GM23338 (cell line): ENCODE results near the gene NTM. TPM values are rescaled to one million over a fixed set of nuclear protein-coding genes. Genes with fewer than 3 reads are reported as not detected.

Experiments used
- ATAC-seq: fragments of 200-7000 bp; cut with Tn5 transposase; 3 replicates; pipeline ENCODE4 v1.9.1; 2020
- DNase-seq: peaks from one replicate; pipeline ENCODE4 v3.0.0-alpha.2; 2015; ENCODE audit warnings: low spot score
- H2AFZ ChIP-seq: fragments of 200-600 bp; sonication (generic); 2 replicates; pipeline ENCODE4 v1.8.0; 2016; ENCODE audit warnings: antibody characterized with exemption, mild to moderate bottlenecking, moderate library complexity
- H3F3A ChIP-seq: fragments of 200-600 bp; sonication (generic); replicated peaks from 2 replicates; pipeline ENCODE4 v1.8.0; 2017; ENCODE audit warnings: antibody characterized with exemption, mixed run types, low read depth
- H3K27ac ChIP-seq: fragments of 200-600 bp; sonication (generic); 2 replicates; pipeline ENCODE4 v1.6.1; 2016; ENCODE audit warnings: low read depth
- H3K27me3 ChIP-seq: fragments of 200-600 bp; sonication (generic); 2 replicates; pipeline ENCODE4 v1.8.0; 2016; ENCODE audit warnings: mild to moderate bottlenecking, mixed run types, moderate library complexity; ENCODE audit not compliant: insufficient read depth
- H3K36me3 ChIP-seq: fragments of 200-600 bp; sonication (generic); 2 replicates; pipeline ENCODE4 v1.8.0; 2016; ENCODE audit warnings: mild to moderate bottlenecking; ENCODE audit not compliant: insufficient read depth
- H3K4me1 ChIP-seq: fragments of 200-600 bp; sonication (generic); 2 replicates; pipeline ENCODE4 v1.8.0; 2016; ENCODE audit warnings: mild to moderate bottlenecking, moderate library complexity; ENCODE audit not compliant: insufficient read depth
- H3K4me2 ChIP-seq: fragments of 200-600 bp; sonication (generic); 2 replicates; pipeline ENCODE4 v1.7.1; 2017; ENCODE audit warnings: mixed run types
- H3K4me3 ChIP-seq: fragments of 200-600 bp; sonication (generic); 2 replicates; pipeline ENCODE4 v1.6.1; 2016; ENCODE audit warnings: mixed run types
- H3K79me2 ChIP-seq: fragments of 200-600 bp; sonication (generic); replicated peaks from 2 replicates; pipeline ENCODE4 v1.8.0; 2017; ENCODE audit warnings: mild to moderate bottlenecking; ENCODE audit not compliant: insufficient read depth
- H3K9me2 ChIP-seq: fragments of 200-600 bp; sonication (generic); 2 replicates; pipeline ENCODE4 v1.8.0; 2017; ENCODE audit not compliant: insufficient read depth
- H4K20me1 ChIP-seq: fragments of 200-600 bp; sonication (generic); replicated peaks from 2 replicates; pipeline ENCODE4 v1.8.0; 2017; ENCODE audit warnings: mild to moderate bottlenecking; ENCODE audit not compliant: insufficient read depth
- H3K27ac Mint-ChIP-seq: 2 replicates; pipeline ENCODE4 v1.8.0; 2020; ENCODE audit warnings: inconsistent platforms, mild to moderate bottlenecking, moderate library complexity, mixed read lengths
- H3K27me3 Mint-ChIP-seq: 3 replicates; pipeline ENCODE4 v1.8.0; 2022; ENCODE audit warnings: low read depth, mild to moderate bottlenecking, moderate library complexity, mixed read lengths, inconsistent platforms; ENCODE audit not compliant: insufficient read depth, poor library complexity
- H3K36me3 Mint-ChIP-seq: 3 replicates; pipeline ENCODE4 v1.8.0; 2021; ENCODE audit warnings: low read depth, mild to moderate bottlenecking, inconsistent platforms, moderate library complexity, mixed read lengths
- H3K4me1 Mint-ChIP-seq: 3 replicates; pipeline ENCODE4 v1.8.0; 2020; ENCODE audit warnings: mild to moderate bottlenecking, inconsistent platforms, mixed read lengths
- H3K4me3 Mint-ChIP-seq: 3 replicates; pipeline ENCODE4 v1.8.0; 2021; ENCODE audit warnings: moderate library complexity, mild to moderate bottlenecking, inconsistent platforms, mixed read lengths
- H3K9me3 Mint-ChIP-seq: 3 replicates; pipeline ENCODE4 v1.8.0; 2020; ENCODE audit warnings: moderate library complexity, mild to moderate bottlenecking, inconsistent platforms, mixed read lengths
- CREB1 ChIP-seq: fragments of 250-450 bp; sonication (Bioruptor Pico); IDR thresholded peaks from 2 replicates; pipeline ENCODE4 v1.5.0; 2020; ENCODE audit warnings: low read depth, mild to moderate bottlenecking, moderate library complexity
- ETS1 ChIP-seq: IDR thresholded peaks from 2 replicates; pipeline ENCODE4 v1.6.1; 2016; ENCODE audit warnings: antibody characterized with exemption
- EZH2phosphoT487 ChIP-seq: fragments of 200-600 bp; sonication (generic); IDR thresholded peaks from one replicate; pipeline ENCODE4 v1.8.1; 2018; ENCODE audit warnings: antibody characterized with exemption; ENCODE audit not compliant: unreplicated experiment
- JUNB ChIP-seq: IDR thresholded peaks from one replicate; pipeline ENCODE4 v1.6.1; 2016; ENCODE audit warnings: antibody characterized with exemption; ENCODE audit not compliant: unreplicated experiment
- NANOG ChIP-seq: IDR thresholded peaks from 2 replicates; pipeline ENCODE4 v1.6.1; 2016; ENCODE audit warnings: antibody characterized with exemption, borderline replicate concordance
- POLR2AphosphoS5 ChIP-seq: IDR thresholded peaks from 2 replicates; pipeline ENCODE4 v1.6.1; 2016; ENCODE audit warnings: antibody characterized with exemption, low read depth
- REST ChIP-seq: IDR thresholded peaks from one replicate; pipeline ENCODE4 v1.6.1; 2018; ENCODE audit warnings: antibody characterized with exemption; ENCODE audit not compliant: unreplicated experiment
- STAT1 ChIP-seq: IDR thresholded peaks from one replicate; pipeline ENCODE4 v1.6.1; 2016; ENCODE audit warnings: antibody characterized with exemption; ENCODE audit not compliant: unreplicated experiment
- ZNF114 ChIP-seq: fragments of 250-450 bp; sonication (Bioruptor Pico); IDR thresholded peaks from 2 replicates; pipeline ENCODE4 v1.5.0; 2020; ENCODE audit warnings: mild to moderate bottlenecking, moderate library complexity
- ZNF331 ChIP-seq: fragments of 250-450 bp; sonication (Bioruptor Pico); IDR thresholded peaks from 2 replicates; pipeline ENCODE4 v1.5.0; 2020; ENCODE audit warnings: low read depth, mild to moderate bottlenecking, moderate library complexity
- ZNF462 ChIP-seq: fragments of 250-450 bp; sonication (Bioruptor Pico); IDR thresholded peaks from 2 replicates; pipeline ENCODE4 v1.5.0; 2020; ENCODE audit warnings: mild to moderate bottlenecking, moderate library complexity
- polyA plus RNA-seq: library from polyadenylated mRNA; unstranded; fragments of >200 nt; fragmentation: Nextera tagmentation; extraction: Ambion mirVana; gene quantifications from 2 replicates; pipeline ENCODE4 v1.2.1, GENCODE V29; 2016
- total RNA-seq: library from RNA; depleted of rRNA; stranded (reverse); fragments of >200 nt; shearing (Covaris generic); gene quantifications from 2 replicates; pipeline ENCODE4 v1.2.3, GENCODE V29; 2014
- TF ChIP-seq, protein P1 (sequence below), 2 experiments: fragments of 200-600 bp in 1 of 2; sonication (generic) in 1 of 2; conservative IDR thresholded peaks; 2 replicates each; pipeline versions ENCODE4 v1.5.1 to v1.6.1; 2016 to 2017; ENCODE audit warnings: antibody characterized with exemption in 2 of 2, low read depth in 2 of 2, mild to moderate bottlenecking in 2 of 2, moderate library complexity in 1 of 2

NTM gene
- total and polyA plus RNA-seq, 2 experiments from 2014 or later: 10.6 to 14.6 TPM

DNA sequence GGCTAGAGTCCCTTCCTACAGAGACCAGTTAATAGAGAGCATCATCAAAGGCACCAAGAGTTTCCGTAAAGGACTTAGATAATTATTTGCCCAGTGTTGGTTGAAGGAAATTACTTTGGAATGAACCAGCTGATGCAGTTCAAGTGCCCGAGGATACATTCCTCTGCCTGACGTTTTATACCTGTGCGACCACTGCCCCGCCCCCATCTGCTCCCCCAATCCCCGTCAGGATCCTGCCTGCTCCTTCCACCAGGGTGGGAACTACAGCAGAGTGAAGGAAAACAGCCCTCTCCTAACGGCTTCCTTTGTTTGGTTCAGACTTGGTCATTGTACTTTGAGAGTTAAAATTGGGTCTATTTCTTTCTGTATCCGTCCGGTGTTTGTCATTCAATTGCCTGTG, 761.5 kb downstream of the NTM start (continued):
- TF ChIP-seq ZNF462 (CRISPR knock-in tag): no peak
- TF ChIP-seq, protein P1, sequence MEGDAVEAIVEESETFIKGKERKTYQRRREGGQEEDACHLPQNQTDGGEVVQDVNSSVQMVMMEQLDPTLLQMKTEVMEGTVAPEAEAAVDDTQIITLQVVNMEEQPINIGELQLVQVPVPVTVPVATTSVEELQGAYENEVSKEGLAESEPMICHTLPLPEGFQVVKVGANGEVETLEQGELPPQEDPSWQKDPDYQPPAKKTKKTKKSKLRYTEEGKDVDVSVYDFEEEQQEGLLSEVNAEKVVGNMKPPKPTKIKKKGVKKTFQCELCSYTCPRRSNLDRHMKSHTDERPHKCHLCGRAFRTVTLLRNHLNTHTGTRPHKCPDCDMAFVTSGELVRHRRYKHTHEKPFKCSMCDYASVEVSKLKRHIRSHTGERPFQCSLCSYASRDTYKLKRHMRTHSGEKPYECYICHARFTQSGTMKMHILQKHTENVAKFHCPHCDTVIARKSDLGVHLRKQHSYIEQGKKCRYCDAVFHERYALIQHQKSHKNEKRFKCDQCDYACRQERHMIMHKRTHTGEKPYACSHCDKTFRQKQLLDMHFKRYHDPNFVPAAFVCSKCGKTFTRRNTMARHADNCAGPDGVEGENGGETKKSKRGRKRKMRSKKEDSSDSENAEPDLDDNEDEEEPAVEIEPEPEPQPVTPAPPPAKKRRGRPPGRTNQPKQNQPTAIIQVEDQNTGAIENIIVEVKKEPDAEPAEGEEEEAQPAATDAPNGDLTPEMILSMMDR (conservative IDR thresholded peaks at IDR 0.05; ENCODE audit: low read depth in 2 of 2): no peak
- no peak for TF ChIP-seq NANOG
- no peak for TF ChIP-seq EZH2phosphoT487
- TF ChIP-seq JUNB: no peak
- no peak for TF ChIP-seq ZNF114 (CRISPR knock-in tag)
- no peak for TF ChIP-seq ZNF331 (CRISPR knock-in tag)
- TF ChIP-seq STAT1: no peak
- TF ChIP-seq CREB1 (CRISPR knock-in tag): no peak

GRCh38 chr11:132134322-132134721, 763.9 kb downstream of the NTM start:
- DNase-seq (no peak), ATAC-seq (no peak)
- Mint-ChIP-seq H3K4me3 (no peak overlapping the region), H3K36me3 (no peaks in the 10 kb centered on the region), H3K4me1 (peaks cover 31% of the 10 kb centered on the region), H3K9me3 (no peaks in the 10 kb centered on the region), H3K27me3 (no peaks in the 10 kb centered on the region), H3K27ac (no peak overlapping the region)
- no peak overlapping the region for H3K4me2 ChIP-seq
- H3K27me3 ChIP-seq: no peaks in the 10 kb centered on the region
- H3K4me1 ChIP-seq: peaks cover 12% of the 10 kb centered on the region
- no peak overlapping the region for H2AFZ ChIP-seq
- H3K36me3 ChIP-seq: no peaks in the 10 kb centered on the region
- no peak overlapping the region for H3K27ac ChIP-seq
- no peaks in the 10 kb centered on the region for H3F3A ChIP-seq
- H3K79me2 ChIP-seq: no peaks in the 10 kb centered on the region; the same call in 1 of the 2 replicates
- H4K20me1 ChIP-seq: no peaks in the 10 kb centered on the region
- no peak overlapping the region for H3K4me3 ChIP-seq
- H3K9me2 ChIP-seq: 0 out of 2 replicates have a peak, but pooled peaks cover 3% of the 10 kb centered on the region
- TF ChIP-seq ETS1: no peak
- no peak for TF ChIP-seq REST
- no peak for TF ChIP-seq POLR2AphosphoS5
- TF ChIP-seq, protein P1 (conservative IDR thresholded peaks at IDR 0.05; ENCODE audit: low read depth in 2 of 2): no peak
